Measurements from ENCODE around the gene KRT39. TPM values are rescaled to one million over a fixed set of nuclear protein-coding genes. Genes with fewer than 3 reads are reported as not detected.

KRT39 gene
- total RNA-seq, 2 donors from 2014 or later: not detected

DNA sequence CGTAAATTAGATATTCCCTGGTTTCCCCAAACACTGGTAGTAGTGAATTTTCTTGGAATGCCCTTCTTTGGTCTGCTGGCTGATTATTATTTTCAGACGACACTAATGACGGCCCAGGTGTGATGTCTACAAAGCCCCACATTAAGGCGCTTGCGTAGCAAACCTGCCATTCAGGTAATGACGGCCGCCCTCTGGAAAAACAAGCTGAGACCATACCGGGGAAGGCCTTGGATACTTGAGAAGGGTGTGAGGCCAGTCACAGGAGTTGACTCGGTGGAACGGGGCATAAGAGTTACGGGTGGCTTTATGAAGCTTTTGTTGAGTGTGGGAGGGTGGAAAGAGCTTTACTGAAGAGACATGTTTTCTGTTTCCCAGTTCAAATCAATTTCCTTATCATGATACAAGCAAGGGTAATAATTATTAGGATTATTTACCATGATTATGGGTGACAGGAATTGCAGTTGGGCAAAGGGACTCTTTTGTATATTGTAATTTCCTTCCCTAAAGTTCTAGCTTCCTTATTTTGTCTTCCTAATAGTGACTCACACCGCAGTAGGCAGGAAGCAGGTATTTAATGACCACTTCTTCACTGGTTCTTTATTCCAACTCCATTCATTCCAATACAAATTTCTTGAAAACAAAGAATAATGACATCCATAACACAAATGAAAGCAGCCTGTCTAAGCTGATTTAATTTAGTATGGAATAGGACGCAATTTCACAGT, 54.1 kb downstream of the KRT39 start:
- Histone ChIP-seq H3K27ac (no peak overlapping the region), H3K4me1 (no peaks in the 10 kb centered on the region), H3K4me3 (no peak overlapping the region), H3K9me3 (no peaks in the 10 kb centered on the region), H3K27me3 (no peaks in the 10 kb centered on the region), H3K36me3 (replicated peaks in 1 of 2; ENCODE audit: insufficient read depth in 1 of 2, low read depth in 2 of 2) (no peaks in the 10 kb centered on the region)
- DNase-seq: no peak
- WGBS, 2 donors: 67 to 71% methylated on average over 13 of the region's 13 CpGs
- ATAC-seq: no peak
- intact Hi-C loops (cut with DNase I): loop anchor here (5.0 kb wide), 1 partner anchor 745 kb away; no protein-coding TSS in a partner anchor
- TF ChIP-seq, protein P1, sequence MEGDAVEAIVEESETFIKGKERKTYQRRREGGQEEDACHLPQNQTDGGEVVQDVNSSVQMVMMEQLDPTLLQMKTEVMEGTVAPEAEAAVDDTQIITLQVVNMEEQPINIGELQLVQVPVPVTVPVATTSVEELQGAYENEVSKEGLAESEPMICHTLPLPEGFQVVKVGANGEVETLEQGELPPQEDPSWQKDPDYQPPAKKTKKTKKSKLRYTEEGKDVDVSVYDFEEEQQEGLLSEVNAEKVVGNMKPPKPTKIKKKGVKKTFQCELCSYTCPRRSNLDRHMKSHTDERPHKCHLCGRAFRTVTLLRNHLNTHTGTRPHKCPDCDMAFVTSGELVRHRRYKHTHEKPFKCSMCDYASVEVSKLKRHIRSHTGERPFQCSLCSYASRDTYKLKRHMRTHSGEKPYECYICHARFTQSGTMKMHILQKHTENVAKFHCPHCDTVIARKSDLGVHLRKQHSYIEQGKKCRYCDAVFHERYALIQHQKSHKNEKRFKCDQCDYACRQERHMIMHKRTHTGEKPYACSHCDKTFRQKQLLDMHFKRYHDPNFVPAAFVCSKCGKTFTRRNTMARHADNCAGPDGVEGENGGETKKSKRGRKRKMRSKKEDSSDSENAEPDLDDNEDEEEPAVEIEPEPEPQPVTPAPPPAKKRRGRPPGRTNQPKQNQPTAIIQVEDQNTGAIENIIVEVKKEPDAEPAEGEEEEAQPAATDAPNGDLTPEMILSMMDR (IDR thresholded peaks at IDR 0.05): no peak
- no peak for TF ChIP-seq POLR2A (IDR thresholded peaks at IDR 0.05)

DNA sequence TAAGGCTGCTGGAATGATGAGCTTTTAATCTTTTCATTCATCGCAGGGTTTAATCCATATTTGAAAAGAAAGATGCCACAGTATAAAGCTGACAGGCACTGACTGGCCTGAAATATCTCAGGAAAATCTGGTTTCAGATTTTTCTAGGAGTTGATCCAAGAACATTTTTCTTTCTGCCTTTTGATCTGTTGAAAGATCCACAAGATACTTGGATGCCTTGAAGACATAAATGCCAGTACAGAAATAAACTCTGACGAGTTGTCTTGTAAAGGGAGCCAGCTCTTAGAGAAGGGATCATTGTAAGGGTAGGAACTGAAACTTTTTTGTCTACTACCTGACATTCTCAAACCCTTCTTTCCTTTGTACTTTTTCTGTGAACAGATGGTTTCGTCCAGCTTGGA, 56.3 kb downstream of the KRT39 start:
- ATAC-seq: no peak
- no peaks in the 10 kb centered on the region for H3K36me3 ChIP-seq (replicated peaks in 1 of 2; ENCODE audit: insufficient read depth in 1 of 2, low read depth in 2 of 2)
- H3K4me1 ChIP-seq: no peaks in the 10 kb centered on the region
- H3K4me3 ChIP-seq: no peak overlapping the region
- no peak for TF ChIP-seq POLR2A (IDR thresholded peaks at IDR 0.05)
- TF ChIP-seq, protein P1 (IDR thresholded peaks at IDR 0.05): no peak
- no peak overlapping the region for H3K27ac ChIP-seq
- H3K27me3 ChIP-seq: no peaks in the 10 kb centered on the region
- no peak for DNase-seq
- intact Hi-C loops (cut with DNase I): loop anchor here (5.0 kb wide), 1 partner anchor 747 kb away; no protein-coding TSS in a partner anchor
- 56 to 60% methylated on average over 3 of the region's 3 CpGs for WGBS, 2 donors
- no peaks in the 10 kb centered on the region for H3K9me3 ChIP-seq

DNA sequence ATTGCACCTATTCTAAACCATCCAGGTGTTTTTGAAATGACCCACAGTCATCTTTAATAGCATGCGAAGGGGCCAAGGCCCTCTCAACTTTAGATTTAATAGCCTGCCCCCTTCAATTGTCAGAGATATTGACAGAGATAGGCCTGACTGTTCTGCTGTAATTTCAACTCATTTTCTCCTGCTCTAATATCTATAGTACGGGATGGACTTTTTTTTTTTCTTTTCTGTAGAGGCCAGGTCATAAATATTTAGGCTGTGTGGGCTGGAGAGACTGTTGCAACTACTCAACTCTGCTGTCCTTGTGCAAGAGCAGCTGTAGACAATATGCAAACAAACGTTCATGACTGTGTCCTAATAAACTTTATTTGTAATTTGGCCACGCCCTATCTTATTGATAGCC, 57.0 kb downstream of the KRT39 start:
- 28 to 38% methylated on average over 4 of the region's 4 CpGs for WGBS, 2 donors
- H3K4me3 ChIP-seq: no peak overlapping the region
- no peaks in the 10 kb centered on the region for H3K36me3 ChIP-seq (replicated peaks in 1 of 2; ENCODE audit: insufficient read depth in 1 of 2, low read depth in 2 of 2)
- no peaks in the 10 kb centered on the region for H3K27me3 ChIP-seq
- DNase-seq (no peak), ATAC-seq (no peak)
- TF ChIP-seq POLR2A (IDR thresholded peaks at IDR 0.05): no peak
- H3K27ac ChIP-seq: no peak overlapping the region
- intact Hi-C loops (cut with DNase I): loop anchor here (5.0 kb wide), 1 partner anchor 748 kb away; no protein-coding TSS in a partner anchor
- no peaks in the 10 kb centered on the region for H3K9me3 ChIP-seq
- no peaks in the 10 kb centered on the region for H3K4me1 ChIP-seq

DNA sequence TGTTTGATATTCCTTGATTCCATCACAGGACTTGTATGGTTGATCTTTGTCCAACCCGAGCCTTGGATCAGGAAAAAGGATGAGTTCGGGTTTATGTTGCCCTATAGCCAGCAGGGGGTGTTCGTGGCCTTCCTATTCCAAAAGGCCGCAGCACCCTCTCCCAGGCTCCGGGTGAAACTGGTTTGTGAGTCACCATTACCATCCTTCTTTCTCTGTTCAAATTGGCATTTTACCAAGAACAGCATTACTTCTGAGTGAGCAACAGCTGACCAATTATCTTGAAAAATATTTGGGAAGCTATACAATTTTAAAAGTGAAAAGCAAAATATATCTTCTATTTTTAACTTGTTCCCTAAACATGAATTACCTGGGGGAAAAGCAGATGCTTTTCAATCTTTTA, 57.4 kb downstream of the KRT39 start:
- no peak overlapping the region for H3K4me3 ChIP-seq
- H3K27me3 ChIP-seq: no peaks in the 10 kb centered on the region
- DNase-seq (peak; percentile 79 to 88 (median 83)), ATAC-seq (peak; percentile 97)
- no peaks in the 10 kb centered on the region for H3K9me3 ChIP-seq
- TF ChIP-seq POLR2A (IDR thresholded peaks at IDR 0.05): no peak
- TF ChIP-seq, protein P1 (IDR thresholded peaks at IDR 0.05): peak; percentile 2 to 82 (median 81)
- no peaks in the 10 kb centered on the region for H3K4me1 ChIP-seq
- no peak overlapping the region for H3K27ac ChIP-seq
- intact Hi-C loops (cut with DNase I): no loop called here
- WGBS, 2 donors: 1% methylated on average over 5 of the region's 5 CpGs
- H3K36me3 ChIP-seq (replicated peaks in 1 of 2; ENCODE audit: insufficient read depth in 1 of 2, low read depth in 2 of 2): no peaks in the 10 kb centered on the region

Small RNA genes lying within 50 kb of the gene (small RNA-seq; reads per million reads assigned to genes)
- gene KRTAP3-4P: not detected

Other genes starting within 250 kb of the KRT39 start
- gene KRT25, start 211.6 kb downstream of the KRT39 start, total RNA-seq: not detected
- not detected for gene KRT26, start 194.7 kb downstream of the KRT39 start, total RNA-seq
- gene KRT27, start 184.4 kb downstream of the KRT39 start, total RNA-seq: not detected
- not detected for gene KRT28, start 167.0 kb downstream of the KRT39 start, total RNA-seq
- 1 to 10 TPM; 3.3 to 8.0 TPM for gene KRT10, start 144.3 kb downstream of the KRT39 start, total RNA-seq
- gene KRT12, start 99.7 kb downstream of the KRT39 start, total RNA-seq: not detected
- not detected for gene KRT20, start 81.7 kb downstream of the KRT39 start, total RNA-seq
- 1 to 10 TPM; 2.3 to 9.6 TPM for gene KRT23, start 29.3 kb downstream of the KRT39 start, total RNA-seq
- gene KRT40, start 17.4 kb upstream of the KRT39 start, total RNA-seq: 1 to 10 TPM in 1 of 2 donors, not detected in 1; 1.6 TPM
- not detected for gene KRTAP3-3, start 27.2 kb upstream of the KRT39 start, total RNA-seq
- gene KRTAP3-2, start 33.0 kb upstream of the KRT39 start, total RNA-seq: not detected
- gene KRTAP3-1, start 42.2 kb upstream of the KRT39 start, total RNA-seq: not detected
- gene KRTAP1-5, start 60.3 kb upstream of the KRT39 start, total RNA-seq: not detected
- not detected for gene KRTAP1-4, start 63.2 kb upstream of the KRT39 start, total RNA-seq
- not detected for gene KRTAP1-3, start 67.9 kb upstream of the KRT39 start, total RNA-seq
- not detected for gene KRTAP1-1, start 74.5 kb upstream of the KRT39 start, total RNA-seq
- gene KRTAP2-1, start 80.4 kb upstream of the KRT39 start, total RNA-seq: not detected
- gene KRTAP2-2, start 88.3 kb upstream of the KRT39 start, total RNA-seq: not detected
- not detected for gene KRTAP2-3, start 93.2 kb upstream of the KRT39 start, total RNA-seq
- gene KRTAP2-4, start 98.9 kb upstream of the KRT39 start, total RNA-seq: not detected
- gene KRTAP4-7, start 117.2 kb upstream of the KRT39 start, total RNA-seq: not detected
- not detected for gene KRTAP4-8, start 131.2 kb upstream of the KRT39 start, total RNA-seq
- not detected for gene KRTAP4-16, start 135.3 kb upstream of the KRT39 start, total RNA-seq
- not detected for gene KRTAP4-9, start 138.4 kb upstream of the KRT39 start, total RNA-seq
- gene KRTAP4-11, start 151.4 kb upstream of the KRT39 start, total RNA-seq: not detected
- not detected for gene KRTAP4-12, start 157.2 kb upstream of the KRT39 start, total RNA-seq
- not detected for gene KRTAP4-6, start 173.6 kb upstream of the KRT39 start, total RNA-seq
- not detected for gene KRTAP4-5, start 182.9 kb upstream of the KRT39 start, total RNA-seq
- not detected for gene KRTAP4-4, start 193.8 kb upstream of the KRT39 start, total RNA-seq
- gene KRTAP4-3, start 201.3 kb upstream of the KRT39 start, total RNA-seq: not detected
- not detected for gene KRTAP4-2, start 211.3 kb upstream of the KRT39 start, total RNA-seq
- gene KRTAP4-1, start 218.0 kb upstream of the KRT39 start, total RNA-seq: not detected
- not detected for gene KRTAP9-1, start 222.9 kb upstream of the KRT39 start, total RNA-seq

All from body of pancreas (tissue), 4 donors.